K562 (cell line): ENCODE measurements around the gene MINK1. TPM values are rescaled to one million over a fixed set of nuclear protein-coding genes. Genes with fewer than 3 reads are reported as not detected.

Experiments used
- ATAC-seq: fragments of 200-7000 bp; cut with Tn5 transposase; 3 replicates; pipeline ENCODE4 v1.9.1; 2020; ENCODE audit warnings: moderate library complexity
- BruUV-seq: library from RNA; stranded (reverse); fragments of 400-500 nt; replicated peaks from 2 replicates; lab custom pipeline; 2021; lab: Mats Ljungman, UMichigan
- CTCF ChIA-PET: fragments of 300-600 bp; formaldehyde crosslinking; extraction: SDS; loops from one replicate; lab custom pipeline; 2021; ENCODE audit warnings: low intra/inter-chr PET ratio; lab: Yijun Ruan, JAX
- POLR2A ChIA-PET: fragments of 300-600, 350-650 bp; sonication (Branson Sonifier 250); formaldehyde crosslinking; extraction: SDS; loops from one replicate; lab custom pipeline; 2021; ENCODE audit warnings: antibody characterized with exemption, inconsistent platforms; lab: Yijun Ruan, JAX
- DNase-seq, 4 experiments: peaks; one replicate each; pipeline versions ENCODE4 v3.0.0 to v3.0.0-alpha.2; 2011 to 2018; ENCODE audit warnings: low spot score in 3 of 4, mixed read lengths in 3 of 4; ENCODE audit errors: extremely low read depth in 1 of 4
- FAIRE-seq: peaks from 2 replicates; lab custom pipeline; 2011; peaks lifted over from hg19 to GRCh38; lab: Jason Lieb, UNC
- H2AFZ ChIP-seq: 2 replicates; pipeline ENCODE4 v1.6.0; 2011; ENCODE audit warnings: low read depth, low read length, control low read depth, inconsistent platforms
- H3K27ac ChIP-seq: fragments of 200-600 bp; 3 replicates; pipeline ENCODE4 v1.8.0; 2011; ENCODE audit warnings: low read depth, mild to moderate bottlenecking, control low read depth, inconsistent platforms, low read length, moderate library complexity, mixed read lengths; ENCODE audit errors: extremely low read depth
- H3K27me3 ChIP-seq, 2 experiments: fragments of 300-600 bp in 1 of 2; 2 replicates in 1 of 2; 3 replicates in 1 of 2; pipeline versions ENCODE4 v1.6.0 to v1.8.0; 2011; ENCODE audit warnings: inconsistent platforms in 2 of 2, low read length in 2 of 2, mild to moderate bottlenecking in 1 of 2, mixed read lengths in 1 of 2, moderate library complexity in 1 of 2; ENCODE audit not compliant: control insufficient read depth in 2 of 2, insufficient read depth in 2 of 2
- H3K36me3 ChIP-seq: fragments of 300-600 bp; 3 replicates; pipeline ENCODE4 v1.8.0; 2011; ENCODE audit warnings: mild to moderate bottlenecking, low read length, inconsistent platforms; ENCODE audit not compliant: control insufficient read depth, insufficient read depth
- H3K4me1 ChIP-seq, 2 experiments: fragments of 200-600 bp in 1 of 2; replicated peaks in 1 of 2; 2 replicates in 1 of 2; 3 replicates in 1 of 2; pipeline versions ENCODE4 v1.5.1 to v1.8.0; 2011; ENCODE audit warnings: inconsistent platforms in 2 of 2, low read length in 2 of 2, mild to moderate bottlenecking in 1 of 2, mixed read lengths in 1 of 2, moderate library complexity in 1 of 2; ENCODE audit not compliant: control insufficient read depth in 2 of 2, insufficient read depth in 2 of 2
- H3K4me2 ChIP-seq: 2 replicates; pipeline ENCODE4 v1.6.1; 2011; ENCODE audit warnings: low read length, control low read depth, inconsistent platforms, mixed read lengths; ENCODE audit not compliant: insufficient read depth
- H3K4me3 ChIP-seq: fragments of 200-600 bp; sonication (generic), shearing (Covaris generic); 2 replicates; pipeline ENCODE4 v1.5.1; 2016; ENCODE audit warnings: control low read depth, inconsistent platforms
- H3K79me2 ChIP-seq: fragments of 200-600 bp; 3 replicates; pipeline ENCODE4 v1.8.0; 2011; ENCODE audit warnings: low read length, inconsistent platforms; ENCODE audit not compliant: control insufficient read depth, insufficient read depth
- H3K9ac ChIP-seq, 2 experiments: 2 replicates each; pipeline versions ENCODE4 v1.6.0 to v1.6.1; 2011; ENCODE audit warnings: low read depth in 2 of 2, low read length in 2 of 2, control low read depth in 1 of 2, inconsistent platforms in 1 of 2, mild to moderate bottlenecking in 1 of 2, mixed read lengths in 1 of 2; ENCODE audit not compliant: insufficient read depth in 1 of 2
- H3K9me1 ChIP-seq: one replicate; pipeline ENCODE4 v1.6.0; 2011; ENCODE audit warnings: inconsistent platforms, mild to moderate bottlenecking, low read length, moderate library complexity; ENCODE audit not compliant: control insufficient read depth, insufficient read depth
- H3K9me3 ChIP-seq: replicated peaks from 2 replicates; pipeline ENCODE4 v1.5.1; 2011; ENCODE audit warnings: low read depth, low read length, inconsistent platforms; ENCODE audit not compliant: control insufficient read depth, insufficient read depth
- H4K20me1 ChIP-seq: replicated peaks from 2 replicates; pipeline ENCODE4 v1.6.1; 2011; ENCODE audit warnings: low read length, inconsistent platforms, mixed read lengths; ENCODE audit not compliant: control insufficient read depth, insufficient read depth
- EGR1 ChIP-seq: fragments of 450-650 bp; conservative IDR thresholded peaks from 2 replicates; pipeline ENCODE4 v1.6.1; 2017; ENCODE audit warnings: mild to moderate bottlenecking
- RBM17 ChIP-seq: fragments of 200-400 bp; formaldehyde crosslinking; IDR thresholded peaks from 2 replicates; pipeline ENCODE4 v1.6.1; 2017; ENCODE audit warnings: low read depth, mild to moderate bottlenecking, low read length, borderline replicate concordance
- TAF1 ChIP-seq: IDR thresholded peaks from 2 replicates; pipeline ENCODE4 v1.6.1; 2011; ENCODE audit warnings: mild to moderate bottlenecking, low read length, moderate library complexity; ENCODE audit not compliant: insufficient read depth, control insufficient read depth, severe bottlenecking; ENCODE audit errors: extremely low read depth
- XRCC5 ChIP-seq: fragments of 200-400 bp; formaldehyde crosslinking; IDR thresholded peaks from 2 replicates; pipeline ENCODE4 v1.6.1; 2017; ENCODE audit warnings: low read depth, mild to moderate bottlenecking, low read length
- YY1 ChIP-seq, 3 experiments: IDR thresholded peaks; 2 replicates each; pipeline ENCODE4 v1.6.1; 2011; ENCODE audit warnings: low read length in 2 of 3, mild to moderate bottlenecking in 2 of 3, moderate library complexity in 2 of 3, borderline replicate concordance in 1 of 3, control low read depth in 1 of 3, low read depth in 1 of 3; ENCODE audit not compliant: insufficient read depth in 3 of 3, insufficient replicate concordance in 2 of 3, control insufficient read depth in 1 of 3, insufficient read length in 1 of 3; ENCODE audit errors: extremely low read depth in 1 of 3
- ZBTB33 ChIP-seq: sonication (generic); formaldehyde crosslinking; IDR thresholded peaks from 2 replicates; pipeline ENCODE4 v1.8.1; 2023; ENCODE audit warnings: mild to moderate bottlenecking, missing genetic modification reagents
- WGBS: fragments of 100-300 bp; shearing (Covaris generic); methylation state at CpG from one replicate; pipeline ENCODE4 v1.1.6; 2016; ENCODE audit warnings: low coverage, mixed read lengths; ENCODE audit not compliant: insufficient coverage; ENCODE audit errors: missing lambda C conversion rate; 5-methylcytosine and 5-hydroxymethylcytosine counted together
- in situ Hi-C: fragments of 300-500 bp; cut with MboI; formaldehyde crosslinking; loops from 4 replicates; pipeline ENCODE4 v1.15.0; 2018; ENCODE audit warnings: inconsistent platforms, mixed read lengths
- intact Hi-C: fragments of 100-400 bp; cut with micrococcal nuclease; formaldehyde crosslinking; loops from 2 replicates; pipeline ENCODE4 v1.14.2; 2022
- polyA plus RNA-seq, 8 experiments: library from polyadenylated mRNA; depleted of rRNA in 4 of 8; stranded (reverse) in 5 of 8; unstranded in 3 of 8; fragments of >200 nt; fragmentation: Nextera tagmentation in 2 of 8; fragmentation: Illumina TruSeq in 1 of 8; extraction: Ambion mirVana in 2 of 8; extraction: Trizol in 1 of 8; gene quantifications; 2 replicates each; pipeline versions ENCODE4 v1.2.1 to v1.2.3, GENCODE V29; 2011 to 2014; ENCODE audit warnings: inconsistent platforms in 1 of 8, missing spikeins in 1 of 8
- total RNA-seq, 7 experiments: library from RNA; depleted of rRNA in 6 of 7; stranded (reverse); fragments of >200 nt in 6 of 7; fragmentation: Illumina TruSeq in 2 of 7; extraction: Trizol in 2 of 7; gene quantifications; 2 replicates each; pipeline versions ENCODE4 v1.2.1 to v1.2.3, GENCODE V29; 2011 to 2021; ENCODE audit warnings: low replicate concordance in 1 of 7

The MINK1 gene
- total and polyA plus RNA-seq, 9 of the 15 experiments (the other 6 are each of a cell fraction or from before 2014, with no cell fraction given): 0.11 to 54.2 (median 14.9) TPM

GRCh38 chr17:4788807-4789700 lies 44.1 kb upstream of the MINK1 start, which contains the start of gene GLTPD2 (continued):
- TF ChIP-seq ZBTB33 (CRISPR knock-in tag): peak; percentile 78
- no peak for TF ChIP-seq RBM17

GRCh38 chr17:4789701-4789950 lies 43.5 kb upstream of the MINK1 start:
- peaks cover 3 to 11% of the 10 kb centered on the region in 2 experiments; a peak in 3 of 5 replicates for H3K27me3 ChIP-seq
- peaks cover 6% of the 10 kb centered on the region; the same call in 2 of the 3 replicates for H3K79me2 ChIP-seq
- H3K9ac ChIP-seq: peak overlapping the region; percentile 69 to 93
- peak overlapping the region; percentile 60 for H3K4me3 ChIP-seq
- peak overlapping the region; percentile 94 for H2AFZ ChIP-seq
- no TSS peak for BruUV-seq
- no peaks in the 10 kb centered on the region for H4K20me1 ChIP-seq
- H3K27ac ChIP-seq: peak overlapping the region; percentile 82; the same call in 2 of the 3 replicates
- no peaks in the 10 kb centered on the region for H3K36me3 ChIP-seq
- peaks cover 0 to 31% of the 10 kb centered on the region in 2 experiments; a peak in 2 of 5 replicates for H3K4me1 ChIP-seq
- intact Hi-C loops (no loop called here), in situ Hi-C loops (no loop called here)
- POLR2A ChIA-PET: interaction anchor here (0.7 to 1.5 kb wide), 6 partner anchors 9 to 683 kb away, joined by 3 to 7 read pairs (median 4); partner anchors contain the start of gene ARRB2
- H3K4me2 ChIP-seq: peak overlapping the region; percentile 86
- FAIRE-seq (no peak), DNase-seq (no peak), ATAC-seq (no peak)
- no peaks in the 10 kb centered on the region for H3K9me3 ChIP-seq
- no peak for TF ChIP-seq XRCC5
- TF ChIP-seq EGR1: peak; percentile 20; the same call in 1 of the 2 replicates
- TF ChIP-seq TAF1: peak; percentile 27
- TF ChIP-seq YY1 (IDR thresholded peaks at IDR 0.05; ENCODE audit: borderline replicate concordance in 1 of 3, control insufficient read depth in 1 of 3, extremely low read depth in 1 of 3, insufficient read depth in 3 of 3, insufficient read length in 1 of 3, insufficient replicate concordance in 2 of 3, low read depth in 1 of 3, low read length in 2 of 3): peak in 1 of 3 experiments; percentile 80
- 0% methylated on average over 11 of the region's 25 CpGs for WGBS
- no peaks in the 10 kb centered on the region for H3K9me1 ChIP-seq
- CTCF ChIA-PET: interaction anchor here (0.6 to 2.9 kb wide), 3 partner anchors 58 to 114 kb away, joined by 3 to 13 read pairs (median 3); partner anchors contain the start of gene ARRB2
